ENCODE measurements around the gene SLC6A6.
"Not testable (repeated sequence)": the region's sequence is repeated elsewhere in the genome, so short reads cannot be mapped to it uniquely, and the experiment has no call there.

SLC6A6 gene

GRCh38 chr3:14406766-14407165 lies 4.4 kb downstream of the SLC6A6 start:
- no peak for DNase-seq (ENCODE audit: extremely low read depth, low read depth)
- TF ChIP-seq CTCF (IDR thresholded peaks at IDR 0.05; ENCODE audit: low read depth, low read length), result no peak

- no peak for TF ChIP-seq CTCF (IDR thresholded peaks at IDR 0.05; ENCODE audit: low read depth, low read length)
- DNase-seq (ENCODE audit: extremely low read depth, low read depth), result no peak
These were observed 4.8 kb downstream of the SLC6A6 start for GRCh38 chr3:14407203-14407602.

GRCh38 chr3:14409779-14410063 lies 7.3 kb downstream of the SLC6A6 start:
- DNase-seq (ENCODE audit: extremely low read depth, low read depth), result not testable (repeated sequence)

- DNase-seq (ENCODE audit: extremely low read depth, low read depth), result no peak
- no peak for TF ChIP-seq CTCF (IDR thresholded peaks at IDR 0.05; ENCODE audit: low read depth, low read length)
These were observed 7.7 kb downstream of the SLC6A6 start for GRCh38 chr3:14410106-14410502.

GRCh38 chr3:14410503-14411165 lies 8.2 kb downstream of the SLC6A6 start:
- peak; percentile 82 for DNase-seq (ENCODE audit: extremely low read depth, low read depth)
- no peak for TF ChIP-seq CTCF (IDR thresholded peaks at IDR 0.05; ENCODE audit: low read depth, low read length)

- TF ChIP-seq CTCF (IDR thresholded peaks at IDR 0.05; ENCODE audit: low read depth, low read length), result no peak
- no peak for DNase-seq (ENCODE audit: extremely low read depth, low read depth)
These were observed 8.7 kb downstream of the SLC6A6 start for GRCh38 chr3:14411166-14411526.

- TF ChIP-seq CTCF (IDR thresholded peaks at IDR 0.05; ENCODE audit: low read depth, low read length), result peak; percentile 10
- DNase-seq (ENCODE audit: extremely low read depth, low read depth), result no peak
These were observed 9.6 kb downstream of the SLC6A6 start for GRCh38 chr3:14411988-14412387.

GRCh38 chr3:14412831-14413380 lies 10.5 kb downstream of the SLC6A6 start:
- no peak for DNase-seq (ENCODE audit: extremely low read depth, low read depth)
- no peak for TF ChIP-seq CTCF (IDR thresholded peaks at IDR 0.05; ENCODE audit: low read depth, low read length)

All from AG09319 (cell line).